Hepatocyte (in vitro differentiated cells): Measurements from ENCODE around the gene CRHR2. TPM values are rescaled to one million over a fixed set of nuclear protein-coding genes. Genes with fewer than 3 reads are reported as not detected.

Experiments used
- DNase-seq: peaks from one replicate; pipeline ENCODE4 v3.0.0-alpha.2; 2016; ENCODE audit warnings: low spot score
- H2AFZ ChIP-seq: fragments of 200-600 bp; sonication (generic); 2 replicates; pipeline ENCODE4 v1.6.0; 2016; ENCODE audit warnings: antibody characterized with exemption, mild to moderate bottlenecking
- H3K27ac ChIP-seq: fragments of 200-600 bp; sonication (generic); 2 replicates; pipeline ENCODE4 v1.5.1; 2016; ENCODE audit warnings: mild to moderate bottlenecking
- H3K27me3 ChIP-seq: fragments of 200-600 bp; sonication (generic); 2 replicates; pipeline ENCODE4 v1.6.1; 2016
- H3K36me3 ChIP-seq: fragments of 200-600 bp; sonication (generic); replicated peaks from 2 replicates; pipeline ENCODE4 v1.5.1; 2016; ENCODE audit warnings: low read depth; ENCODE audit not compliant: insufficient read depth
- H3K4me1 ChIP-seq: fragments of 200-600 bp; sonication (generic); 2 replicates; pipeline ENCODE4 v1.5.1; 2016; ENCODE audit warnings: mild to moderate bottlenecking, moderate library complexity; ENCODE audit not compliant: insufficient read depth
- H3K4me2 ChIP-seq: fragments of 200-600 bp; sonication (generic); 2 replicates; pipeline ENCODE4 v1.6.0; 2016
- H3K4me3 ChIP-seq: fragments of 200-600 bp; sonication (generic); 2 replicates; pipeline ENCODE4 v1.5.1; 2016; ENCODE audit warnings: mild to moderate bottlenecking
- H3K79me2 ChIP-seq: fragments of 200-600 bp; sonication (generic); 2 replicates; pipeline ENCODE4 v1.6.0; 2017; ENCODE audit warnings: mild to moderate bottlenecking
- H3K9me2 ChIP-seq: fragments of 200-600 bp; sonication (generic); replicated peaks from 2 replicates; pipeline ENCODE4 v1.6.0; 2017; ENCODE audit warnings: mild to moderate bottlenecking; ENCODE audit not compliant: insufficient read depth
- H3K9me3 ChIP-seq: fragments of 200-600 bp; sonication (generic); 2 replicates; pipeline ENCODE4 v1.5.1; 2016; ENCODE audit warnings: low read depth, mild to moderate bottlenecking
- H4K20me1 ChIP-seq: fragments of 200-600 bp; sonication (generic); 2 replicates; pipeline ENCODE4 v1.6.0; 2016; ENCODE audit warnings: mild to moderate bottlenecking; ENCODE audit not compliant: insufficient read depth, poor library complexity, severe bottlenecking
- EZH2 ChIP-seq: fragments of 200-600 bp; sonication (generic); IDR thresholded peaks from 2 replicates; pipeline ENCODE4 v1.6.1; 2016; ENCODE audit warnings: antibody characterized with exemption, mild to moderate bottlenecking, borderline replicate concordance
- EZH2phosphoT487 ChIP-seq: fragments of 200-600 bp; sonication (generic); IDR thresholded peaks from one replicate; pipeline ENCODE4 v1.6.1; 2018; ENCODE audit warnings: antibody characterized with exemption, mild to moderate bottlenecking, low read depth, moderate library complexity; ENCODE audit not compliant: unreplicated experiment, severe bottlenecking
- WGBS: methylation state at CpG from one replicate; pipeline ENCODE4 v1.1.6; 2016; ENCODE audit warnings: low lambda C conversion rate; ENCODE audit errors: missing lambda C conversion rate; 5-methylcytosine and 5-hydroxymethylcytosine counted together
- polyA plus RNA-seq: library from polyadenylated mRNA; unstranded; fragments of >200 nt; fragmentation: Nextera tagmentation; extraction: Ambion mirVana; gene quantifications from 2 replicates; pipeline ENCODE4 v1.2.1, GENCODE V29; 2016
- total RNA-seq: library from RNA; depleted of rRNA; stranded (reverse); fragments of >200 nt; gene quantifications from 2 replicates; pipeline ENCODE4 v1.2.3, GENCODE V29; 2014
- TF ChIP-seq, protein P1 (sequence below): fragments of 200-600 bp; sonication (generic); IDR thresholded peaks from 2 replicates; pipeline ENCODE4 v1.5.1; 2016; ENCODE audit warnings: antibody characterized with exemption, mild to moderate bottlenecking; ENCODE audit not compliant: poor library complexity

The CRHR2 gene
- total and polyA plus RNA-seq, 2 experiments from 2014 or later: 0.21 TPM; not detected in 1

DNA sequence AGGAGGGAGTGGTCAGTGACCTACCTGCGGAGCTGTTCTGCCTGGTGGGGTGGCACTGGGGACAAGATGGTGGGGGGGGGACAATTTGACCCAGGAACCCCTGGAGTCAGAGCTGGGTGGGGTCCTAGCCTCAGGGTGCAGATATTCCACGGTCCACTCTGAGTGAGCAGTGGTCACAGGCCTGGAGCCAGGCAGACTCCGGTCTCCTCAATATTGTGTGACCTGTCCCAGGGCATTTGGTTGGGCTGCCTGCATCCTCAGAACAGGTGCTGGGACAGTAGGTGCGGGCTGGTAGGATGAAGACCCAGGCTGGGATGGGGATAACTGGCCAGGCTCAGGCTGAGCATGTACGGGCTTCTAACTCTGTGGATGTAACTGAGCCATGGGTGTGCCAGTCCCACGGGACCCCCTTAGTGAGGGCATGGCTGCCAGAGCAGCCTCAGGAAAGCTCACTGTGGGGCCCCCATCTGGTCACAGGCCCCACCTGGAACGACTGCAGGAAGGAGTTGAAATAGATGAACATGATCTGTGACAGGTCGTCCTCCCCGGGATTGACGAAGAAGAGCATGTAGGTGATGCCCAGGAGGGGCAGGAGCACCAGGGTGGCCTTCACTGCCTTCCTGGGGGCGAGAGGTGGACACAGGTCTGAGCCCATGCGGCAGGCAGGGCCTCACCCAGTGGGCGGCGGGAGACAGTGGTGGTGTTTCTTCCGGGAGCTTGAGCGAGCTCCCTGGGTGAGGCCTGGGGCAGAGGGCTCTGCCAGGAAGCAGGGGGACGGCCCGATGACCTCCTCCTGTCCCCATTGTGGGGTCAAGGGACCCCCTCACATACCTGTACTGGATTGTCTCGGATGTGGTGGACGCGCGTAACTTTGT lies 26.9 kb downstream of the CRHR2 start:
- no peaks in the 10 kb centered on the region for H3K9me3 ChIP-seq
- no peak for DNase-seq
- 95% methylated on average over 21 of the region's 22 CpGs for WGBS
- TF ChIP-seq EZH2phosphoT487 (no peak), EZH2 (no peak)
- TF ChIP-seq, protein P1, sequence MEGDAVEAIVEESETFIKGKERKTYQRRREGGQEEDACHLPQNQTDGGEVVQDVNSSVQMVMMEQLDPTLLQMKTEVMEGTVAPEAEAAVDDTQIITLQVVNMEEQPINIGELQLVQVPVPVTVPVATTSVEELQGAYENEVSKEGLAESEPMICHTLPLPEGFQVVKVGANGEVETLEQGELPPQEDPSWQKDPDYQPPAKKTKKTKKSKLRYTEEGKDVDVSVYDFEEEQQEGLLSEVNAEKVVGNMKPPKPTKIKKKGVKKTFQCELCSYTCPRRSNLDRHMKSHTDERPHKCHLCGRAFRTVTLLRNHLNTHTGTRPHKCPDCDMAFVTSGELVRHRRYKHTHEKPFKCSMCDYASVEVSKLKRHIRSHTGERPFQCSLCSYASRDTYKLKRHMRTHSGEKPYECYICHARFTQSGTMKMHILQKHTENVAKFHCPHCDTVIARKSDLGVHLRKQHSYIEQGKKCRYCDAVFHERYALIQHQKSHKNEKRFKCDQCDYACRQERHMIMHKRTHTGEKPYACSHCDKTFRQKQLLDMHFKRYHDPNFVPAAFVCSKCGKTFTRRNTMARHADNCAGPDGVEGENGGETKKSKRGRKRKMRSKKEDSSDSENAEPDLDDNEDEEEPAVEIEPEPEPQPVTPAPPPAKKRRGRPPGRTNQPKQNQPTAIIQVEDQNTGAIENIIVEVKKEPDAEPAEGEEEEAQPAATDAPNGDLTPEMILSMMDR: no peak
- no peaks in the 10 kb centered on the region for H3K4me1 ChIP-seq
- no peak overlapping the region for H3K4me3 ChIP-seq
- H3K79me2 ChIP-seq: no peaks in the 10 kb centered on the region
- H4K20me1 ChIP-seq: no peaks in the 10 kb centered on the region
- no peaks in the 10 kb centered on the region for H3K9me2 ChIP-seq
- H3K4me2 ChIP-seq: no peak overlapping the region
- no peaks in the 10 kb centered on the region for H3K27me3 ChIP-seq
- H3K36me3 ChIP-seq: no peaks in the 10 kb centered on the region
- H3K27ac ChIP-seq: no peak overlapping the region
- H2AFZ ChIP-seq: no peak overlapping the region

DNA sequence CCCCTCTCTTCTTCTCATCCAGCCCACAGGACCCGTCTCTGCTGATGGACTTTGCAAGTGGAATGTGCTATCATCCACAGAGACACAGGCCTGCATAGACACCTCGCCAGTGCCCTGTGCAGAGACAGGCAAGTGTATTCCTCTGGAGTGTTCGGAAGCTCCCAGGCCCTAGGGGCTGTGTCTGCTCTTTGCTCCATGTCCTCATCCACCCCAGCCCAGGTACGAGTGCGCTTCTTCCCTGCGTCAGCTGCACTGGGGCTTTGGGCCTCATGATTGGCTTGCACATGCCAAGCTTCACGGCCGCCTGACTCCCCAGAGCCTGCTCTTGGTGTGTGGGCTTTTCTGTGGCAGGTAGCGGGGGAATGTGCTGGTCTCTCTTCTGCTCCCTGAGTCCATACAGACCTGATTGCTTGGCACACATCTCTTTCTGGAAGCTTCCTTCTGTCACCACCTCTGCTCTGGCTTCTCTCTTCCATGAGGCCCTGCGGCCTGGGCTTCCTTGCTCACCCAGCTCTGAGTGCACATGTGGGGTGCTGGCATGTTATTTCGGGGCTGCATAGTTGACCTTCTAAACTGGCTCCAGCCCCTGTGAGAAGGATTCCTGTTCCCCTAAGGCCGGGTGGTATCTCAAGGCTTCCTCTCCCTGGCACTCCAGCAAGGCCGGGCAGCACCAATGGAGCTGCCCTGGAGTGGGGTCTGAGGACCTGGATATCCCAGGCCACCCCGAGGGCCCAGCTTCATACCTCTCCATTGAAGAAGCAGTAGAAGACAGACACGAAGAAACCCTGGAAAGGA lies 27.8 kb downstream of the CRHR2 start:
- H3K4me3 ChIP-seq: no peak overlapping the region
- H2AFZ ChIP-seq: no peak overlapping the region
- no peaks in the 10 kb centered on the region for H3K9me2 ChIP-seq
- H3K27me3 ChIP-seq: no peaks in the 10 kb centered on the region
- WGBS: 88% methylated on average over 15 of the region's 15 CpGs
- H3K4me1 ChIP-seq: no peaks in the 10 kb centered on the region
- no peaks in the 10 kb centered on the region for H3K79me2 ChIP-seq
- H3K36me3 ChIP-seq: no peaks in the 10 kb centered on the region
- H4K20me1 ChIP-seq: no peaks in the 10 kb centered on the region
- TF ChIP-seq EZH2phosphoT487: no peak
- TF ChIP-seq EZH2: no peak
- TF ChIP-seq, protein P1: no peak
- no peaks in the 10 kb centered on the region for H3K9me3 ChIP-seq
- no peak for DNase-seq
- H3K4me2 ChIP-seq: no peak overlapping the region
- H3K27ac ChIP-seq: no peak overlapping the region

DNA sequence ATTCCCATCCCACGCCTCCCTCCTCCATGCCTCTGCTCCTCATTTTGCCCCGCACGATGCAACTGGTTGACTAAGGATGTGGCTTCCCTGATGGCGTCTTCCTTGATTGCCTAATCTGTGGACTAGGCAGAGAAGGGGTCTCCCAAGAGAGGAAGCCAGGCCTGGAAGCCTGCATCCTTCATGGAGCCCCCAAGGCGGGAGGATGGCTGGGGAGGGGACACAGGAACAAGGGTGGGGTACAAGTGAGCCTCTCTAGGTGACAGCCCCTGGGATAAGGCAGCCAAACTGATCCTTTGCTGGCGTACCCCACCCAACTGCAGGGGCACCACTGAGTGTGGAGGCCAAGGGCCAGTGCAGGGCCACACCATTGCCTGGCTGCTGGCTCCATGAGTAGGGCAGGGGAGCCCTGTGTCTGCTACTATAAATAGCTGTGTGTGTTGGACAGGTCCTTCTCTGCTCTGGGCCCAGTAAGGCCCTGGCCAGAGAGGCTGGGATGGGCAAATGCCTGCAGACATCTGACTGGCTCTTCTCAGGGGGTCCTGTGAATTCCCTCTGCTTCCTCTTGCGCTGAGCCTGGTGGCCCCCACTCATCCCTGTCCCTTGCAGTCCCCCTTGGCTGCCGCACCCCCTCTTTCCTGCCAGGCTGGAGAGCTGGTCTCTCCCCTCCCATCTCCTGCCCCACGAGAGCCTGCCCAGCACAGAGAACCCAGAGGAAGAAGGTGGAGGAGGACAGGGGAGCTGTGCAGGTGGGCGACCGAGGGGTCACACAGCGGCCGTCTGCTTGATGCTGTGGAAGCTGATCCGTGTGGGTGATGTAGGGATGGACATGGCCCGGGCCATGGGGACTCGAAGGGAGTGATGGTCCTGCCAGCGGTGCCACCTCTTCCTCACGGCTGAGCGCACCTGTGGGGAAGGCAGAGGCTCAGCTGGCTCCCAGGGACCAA lies 29.3 kb downstream of the CRHR2 start:
- H2AFZ ChIP-seq: no peak overlapping the region
- no peaks in the 10 kb centered on the region for H3K79me2 ChIP-seq
- H4K20me1 ChIP-seq: no peaks in the 10 kb centered on the region
- H3K36me3 ChIP-seq: no peaks in the 10 kb centered on the region
- no peak overlapping the region for H3K4me2 ChIP-seq
- TF ChIP-seq EZH2 (no peak), EZH2phosphoT487 (no peak)
- TF ChIP-seq, protein P1: no peak
- no peaks in the 10 kb centered on the region for H3K27me3 ChIP-seq
- H3K9me3 ChIP-seq: no peaks in the 10 kb centered on the region
- H3K9me2 ChIP-seq: no peaks in the 10 kb centered on the region
- H3K27ac ChIP-seq: no peak overlapping the region
- no peaks in the 10 kb centered on the region for H3K4me1 ChIP-seq
- no peak for DNase-seq
- WGBS: 94% methylated on average over 19 of the region's 19 CpGs
- H3K4me3 ChIP-seq: no peak overlapping the region
